Stimulated activated naive CD8-positive, alpha-beta T cell treated with anti-CD3 and anti-CD28 coated beads, Interleukin-15, Interleukin-2, amounts not matched to agents 100 U/mL and 50 U/mL, for 24 hours (primary cell): ENCODE measurements around the gene AUH.
A peak's percentile ranks its signal among the peaks of the same experiment; 100 is the strongest.
"Not testable (repeated sequence)": the region's sequence is repeated elsewhere in the genome, so short reads cannot be mapped to it uniquely, and the experiment has no call there.

Experiments used
- ATAC-seq: fragments of 150-1000 bp; cut with Tn5 transposase; one replicate; pipeline ENCODE4 v1.10.0; 2021
- DNase-seq: peaks from one replicate; pipeline ENCODE4 v3.0.0; 2021

The AUH gene

GRCh38 chr9:91361291-91362050 lies at the start of gene AUH:
AUH (minus strand) TSS chr9:91361918; CDS start chr9:91361889, 29 bp downstream.
- DNase-seq (peak; percentile 94), ATAC-seq (peak; percentile 86)

GRCh38 chr9:91411096-91411771 lies 49.5 kb upstream of the AUH start:
- DNase-seq (no peak), ATAC-seq (no peak)

- no peak for DNase-seq
- ATAC-seq = no peak
These were observed 48.4 kb upstream of the AUH start for GRCh38 chr9:91410161-91410560.

- DNase-seq (no peak), ATAC-seq (no peak)
These were observed 46.8 kb upstream of the AUH start for GRCh38 chr9:91408475-91408874.

- ATAC-seq = no peak
- no peak for DNase-seq
These were observed 46.0 kb upstream of the AUH start for GRCh38 chr9:91407580-91408318.

- DNase-seq (no peak), ATAC-seq (no peak)
These were observed 43.8 kb upstream of the AUH start for GRCh38 chr9:91405343-91406077.

- ATAC-seq (no peak), DNase-seq (no peak)
These were observed 42.2 kb upstream of the AUH start for GRCh38 chr9:91403665-91404543.

GRCh38 chr9:91398926-91399325 lies 37.2 kb upstream of the AUH start:
- DNase-seq (no peak), ATAC-seq (no peak)

- no peak for DNase-seq
- peak; percentile 82 for ATAC-seq
These were observed 34.1 kb upstream of the AUH start for GRCh38 chr9:91395553-91396471.

- no peak for DNase-seq
- ATAC-seq = peak; percentile 21
These were observed 33.4 kb upstream of the AUH start for GRCh38 chr9:91395106-91395552.

- DNase-seq (no peak), ATAC-seq (no peak)
These were observed 32.1 kb upstream of the AUH start for GRCh38 chr9:91393826-91394225.

- DNase-seq (no peak), ATAC-seq (no peak)
These were observed 30.7 kb upstream of the AUH start for GRCh38 chr9:91392435-91392834.

GRCh38 chr9:91391818-91392217 lies 30.1 kb upstream of the AUH start:
- ATAC-seq = no peak
- no peak for DNase-seq

- DNase-seq (no peak), ATAC-seq (no peak)
These were observed 29.7 kb upstream of the AUH start for GRCh38 chr9:91391412-91391811.

GRCh38 chr9:91389686-91390085 lies 28.0 kb upstream of the AUH start:
- DNase-seq, ATAC-seq: not testable (repeated sequence)

GRCh38 chr9:91386765-91387164 lies 25.0 kb upstream of the AUH start:
- DNase-seq (no peak), ATAC-seq (no peak)

GRCh38 chr9:91384954-91385353 lies 23.2 kb upstream of the AUH start:
- ATAC-seq = no peak
- DNase-seq = no peak

- DNase-seq (no peak), ATAC-seq (no peak)
These were observed 21.9 kb upstream of the AUH start for GRCh38 chr9:91383577-91383976.

GRCh38 chr9:91382298-91382697 lies 20.6 kb upstream of the AUH start:
- no peak for ATAC-seq
- DNase-seq = no peak

- no peak for ATAC-seq
- no peak for DNase-seq
These were observed 17.7 kb upstream of the AUH start for GRCh38 chr9:91379426-91379825.
